ENCODE data around the gene SF3A2. TPM values are rescaled to one million over a fixed set of nuclear protein-coding genes. Genes with fewer than 3 reads are reported as not detected.

SF3A2 gene
- total RNA-seq, 5 donors from 2014 or later (not counting 1 experiment from before 2014, with no cell fraction given): 130 to 172 (median 161) TPM

GRCh38 chr19:2216361-2217225, 20.0 kb upstream of the SF3A2 start:
- Mint-ChIP-seq H3K4me3 (peak overlapping the region in 1 of 3 donors; percentile 62), H3K36me3 (peaks cover 21% of the 10 kb centered on the region), H3K4me1 (peaks cover 10 to 14% (median 14%) of the 10 kb centered on the region in 3 donors), H3K27ac (peak overlapping the region in 1 of 2 donors; percentile 77), H3K9me3 (no peaks in the 10 kb centered on the region), H3K27me3 (no peaks in the 10 kb centered on the region)
- DNase-seq (no peak), ATAC-seq (replicated peaks in 1 of 4) (no peak)
- no peaks in the 10 kb centered on the region for H3K9me3 ChIP-seq
- H3K36me3 ChIP-seq (ENCODE audit: control insufficient read depth in 2 of 2, extremely low read depth in 1 of 2, insufficient read depth in 1 of 2, low read length in 1 of 2): peaks cover 11 to 74% of the 10 kb centered on the region in 2 donors
- CTCF ChIA-PET: interaction anchor here in 1 of 2 donors (0.5 to 0.6 kb wide), 2 partner anchors 39 to 383 kb away, joined by 3 read pairs; no protein-coding TSS in a partner anchor
- H3K27me3 ChIP-seq (replicated peaks in 1 of 2; ENCODE audit: control insufficient read depth in 2 of 2, extremely low read depth in 1 of 2, insufficient read depth in 2 of 2, low read length in 1 of 2): no peaks in the 10 kb centered on the region
- H3K27ac ChIP-seq (ENCODE audit: low read length): no peak overlapping the region
- H3K4me3 ChIP-seq (ENCODE audit: control insufficient read depth in 1 of 2, extremely low read depth in 1 of 2, low read length in 1 of 2): no peak overlapping the region
- peaks cover 0 to 20% of the 10 kb centered on the region in 2 experiments for H3K4me1 ChIP-seq (ENCODE audit: control insufficient read depth in 1 of 2, extremely low read depth in 1 of 2, insufficient read depth in 2 of 2, low read length in 2 of 2)
- POLR2A ChIA-PET: no interaction called here
- WGBS (ENCODE audit: insufficient coverage): 96% methylated on average over 38 of the region's 43 CpGs

GRCh38 chr19:2217591-2217990, 19.0 kb upstream of the SF3A2 start:
- no peaks in the 10 kb centered on the region for H3K9me3 Mint-ChIP-seq
- peaks cover 0 to 20% of the 10 kb centered on the region in 2 experiments for H3K4me1 ChIP-seq (ENCODE audit: control insufficient read depth in 1 of 2, extremely low read depth in 1 of 2, insufficient read depth in 2 of 2, low read length in 2 of 2)
- CTCF ChIA-PET: no interaction called here
- H3K27ac ChIP-seq (ENCODE audit: low read length): no peak overlapping the region
- H3K36me3 Mint-ChIP-seq: peaks cover 16% of the 10 kb centered on the region
- H3K4me3 ChIP-seq (ENCODE audit: control insufficient read depth in 1 of 2, extremely low read depth in 1 of 2, low read length in 1 of 2): no peak overlapping the region
- H3K27ac Mint-ChIP-seq: no peak overlapping the region
- POLR2A ChIA-PET: no interaction called here
- no peaks in the 10 kb centered on the region for H3K9me3 ChIP-seq
- H3K4me3 Mint-ChIP-seq: no peak overlapping the region
- peaks cover 10 to 14% (median 14%) of the 10 kb centered on the region in 3 donors for H3K4me1 Mint-ChIP-seq
- WGBS (ENCODE audit: insufficient coverage): 94% methylated on average over 22 of the region's 22 CpGs
- peaks cover 11 to 66% of the 10 kb centered on the region in 2 donors for H3K36me3 ChIP-seq (ENCODE audit: control insufficient read depth in 2 of 2, extremely low read depth in 1 of 2, insufficient read depth in 1 of 2, low read length in 1 of 2)
- no peak for DNase-seq
- H3K27me3 Mint-ChIP-seq: no peaks in the 10 kb centered on the region
- ATAC-seq (replicated peaks in 1 of 4): no peak
- no peaks in the 10 kb centered on the region for H3K27me3 ChIP-seq (replicated peaks in 1 of 2; ENCODE audit: control insufficient read depth in 2 of 2, extremely low read depth in 1 of 2, insufficient read depth in 2 of 2, low read length in 1 of 2)

- Histone ChIP-seq H3K27ac (ENCODE audit: low read length) (no peak overlapping the region), H3K4me3 (ENCODE audit: control insufficient read depth in 1 of 2, extremely low read depth in 1 of 2, low read length in 1 of 2) (no peak overlapping the region), H3K27me3 (replicated peaks in 1 of 2; ENCODE audit: control insufficient read depth in 2 of 2, extremely low read depth in 1 of 2, insufficient read depth in 2 of 2, low read length in 1 of 2) (no peaks in the 10 kb centered on the region), H3K9me3 (no peaks in the 10 kb centered on the region), H3K4me1 (ENCODE audit: control insufficient read depth in 1 of 2, extremely low read depth in 1 of 2, insufficient read depth in 2 of 2, low read length in 2 of 2) (peaks cover 0 to 21% of the 10 kb centered on the region in 2 experiments), H3K36me3 (ENCODE audit: control insufficient read depth in 2 of 2, extremely low read depth in 1 of 2, insufficient read depth in 1 of 2, low read length in 1 of 2) (peaks cover 11 to 51% of the 10 kb centered on the region in 2 donors)
- ATAC-seq (replicated peaks in 1 of 4): no peak
- CTCF ChIA-PET: no interaction called here
- Mint-ChIP-seq H3K36me3 (peaks cover 20% of the 10 kb centered on the region), H3K27ac (no peak overlapping the region), H3K4me3 (no peak overlapping the region), H3K27me3 (no peaks in the 10 kb centered on the region), H3K9me3 (no peaks in the 10 kb centered on the region), H3K4me1 (peaks cover 10 to 19% (median 16%) of the 10 kb centered on the region in 3 donors)
- 97% methylated on average over 21 of the region's 21 CpGs for WGBS (ENCODE audit: insufficient coverage)
- DNase-seq: no peak
- POLR2A ChIA-PET: no interaction called here
Measured at GRCh38 chr19:2219726-2220125, 16.9 kb upstream of the SF3A2 start.

GRCh38 chr19:2221250-2221831, 15.3 kb upstream of the SF3A2 start:
- 97% methylated on average over 19 of the region's 20 CpGs for WGBS (ENCODE audit: insufficient coverage)
- Mint-ChIP-seq H3K27me3 (no peaks in the 10 kb centered on the region), H3K27ac (no peak overlapping the region), H3K4me3 (no peak overlapping the region), H3K9me3 (no peaks in the 10 kb centered on the region), H3K4me1 (peaks cover 0 to 6% (median 5%) of the 10 kb centered on the region in 3 donors), H3K36me3 (peaks cover 23% of the 10 kb centered on the region)
- ChIA-PET CTCF (interaction anchor here in 1 of 2 donors (0.5 kb wide), 1 partner anchor 66 kb away, joined by 4 read pairs; no protein-coding TSS in a partner anchor), POLR2A (no interaction called here)
- H3K9me3 ChIP-seq: no peaks in the 10 kb centered on the region
- ATAC-seq (replicated peaks in 1 of 4) (no peak), DNase-seq (no peak)
- no peak overlapping the region for H3K27ac ChIP-seq (ENCODE audit: low read length)
- H3K4me1 ChIP-seq (ENCODE audit: control insufficient read depth in 1 of 2, extremely low read depth in 1 of 2, insufficient read depth in 2 of 2, low read length in 2 of 2): peaks cover 0 to 5% of the 10 kb centered on the region in 2 experiments
- peaks cover 15 to 59% of the 10 kb centered on the region in 2 donors for H3K36me3 ChIP-seq (ENCODE audit: control insufficient read depth in 2 of 2, extremely low read depth in 1 of 2, insufficient read depth in 1 of 2, low read length in 1 of 2)
- no peak overlapping the region for H3K4me3 ChIP-seq (ENCODE audit: control insufficient read depth in 1 of 2, extremely low read depth in 1 of 2, low read length in 1 of 2)
- no peaks in the 10 kb centered on the region for H3K27me3 ChIP-seq (replicated peaks in 1 of 2; ENCODE audit: control insufficient read depth in 2 of 2, extremely low read depth in 1 of 2, insufficient read depth in 2 of 2, low read length in 1 of 2)

GRCh38 chr19:2221918-2222317, 14.7 kb upstream of the SF3A2 start:
- no peaks in the 10 kb centered on the region for H3K9me3 ChIP-seq
- CTCF ChIA-PET: interaction anchor here in 1 of 2 donors (0.5 kb wide), 1 partner anchor 66 kb away, joined by 4 read pairs; no protein-coding TSS in a partner anchor
- DNase-seq (peak in 1 of 35 experiments; percentile 9), ATAC-seq (replicated peaks in 1 of 4) (no peak)
- no peaks in the 10 kb centered on the region for H3K27me3 ChIP-seq (replicated peaks in 1 of 2; ENCODE audit: control insufficient read depth in 2 of 2, extremely low read depth in 1 of 2, insufficient read depth in 2 of 2, low read length in 1 of 2)
- Mint-ChIP-seq H3K36me3 (peaks cover 23% of the 10 kb centered on the region), H3K4me1 (peaks cover 0 to 6% (median 5%) of the 10 kb centered on the region in 3 donors), H3K9me3 (no peaks in the 10 kb centered on the region), H3K27me3 (no peaks in the 10 kb centered on the region), H3K27ac (no peak overlapping the region), H3K4me3 (no peak overlapping the region)
- 92% methylated on average over 18 of the region's 20 CpGs for WGBS (ENCODE audit: insufficient coverage)
- peaks cover 15 to 54% of the 10 kb centered on the region in 2 donors for H3K36me3 ChIP-seq (ENCODE audit: control insufficient read depth in 2 of 2, extremely low read depth in 1 of 2, insufficient read depth in 1 of 2, low read length in 1 of 2)
- H3K27ac ChIP-seq (ENCODE audit: low read length): no peak overlapping the region
- POLR2A ChIA-PET: no interaction called here
- H3K4me3 ChIP-seq (ENCODE audit: control insufficient read depth in 1 of 2, extremely low read depth in 1 of 2, low read length in 1 of 2): no peak overlapping the region
- H3K4me1 ChIP-seq (ENCODE audit: control insufficient read depth in 1 of 2, extremely low read depth in 1 of 2, insufficient read depth in 2 of 2, low read length in 2 of 2): peaks cover 0 to 5% of the 10 kb centered on the region in 2 experiments

GRCh38 chr19:2223391-2223790, 13.2 kb upstream of the SF3A2 start:
- Histone ChIP-seq H3K4me3 (ENCODE audit: control insufficient read depth in 1 of 2, extremely low read depth in 1 of 2, low read length in 1 of 2) (no peak overlapping the region), H3K27me3 (replicated peaks in 1 of 2; ENCODE audit: control insufficient read depth in 2 of 2, extremely low read depth in 1 of 2, insufficient read depth in 2 of 2, low read length in 1 of 2) (no peaks in the 10 kb centered on the region), H3K4me1 (ENCODE audit: control insufficient read depth in 1 of 2, extremely low read depth in 1 of 2, insufficient read depth in 2 of 2, low read length in 2 of 2) (peaks cover 0 to 5% of the 10 kb centered on the region in 2 experiments), H3K9me3 (no peaks in the 10 kb centered on the region), H3K27ac (ENCODE audit: low read length) (no peak overlapping the region), H3K36me3 (ENCODE audit: control insufficient read depth in 2 of 2, extremely low read depth in 1 of 2, insufficient read depth in 1 of 2, low read length in 1 of 2) (peaks cover 12 to 46% of the 10 kb centered on the region in 2 donors)
- DNase-seq (no peak), ATAC-seq (replicated peaks in 1 of 4) (no peak)
- Mint-ChIP-seq H3K36me3 (peaks cover 18% of the 10 kb centered on the region), H3K4me1 (peaks cover 0 to 6% (median 5%) of the 10 kb centered on the region in 3 donors), H3K27me3 (no peaks in the 10 kb centered on the region), H3K4me3 (no peak overlapping the region), H3K27ac (no peak overlapping the region), H3K9me3 (no peaks in the 10 kb centered on the region)
- POLR2A ChIA-PET: no interaction called here
- CTCF ChIA-PET: no interaction called here
- 93% methylated on average over 3 of the region's 18 CpGs for WGBS (ENCODE audit: insufficient coverage)

Measured in T-cell (primary cell).